GM21786 (cell line): ENCODE data around the gene VEGFD.
"Not testable (repeated sequence)": the region's sequence is repeated elsewhere in the genome, so short reads cannot be mapped to it uniquely, and the experiment has no call there.

ENCODE experiments used
- ATAC-seq: cut with Tn5 transposase; IDR thresholded peaks from one replicate; pipeline ENCODE4 v1.9.1; 2021; ENCODE audit not compliant: unreplicated experiment

Gene VEGFD

GRCh38 chrX:15314472-15314871 lies 69.7 kb downstream of the VEGFD start:
- ATAC-seq, result no peak

DNA sequence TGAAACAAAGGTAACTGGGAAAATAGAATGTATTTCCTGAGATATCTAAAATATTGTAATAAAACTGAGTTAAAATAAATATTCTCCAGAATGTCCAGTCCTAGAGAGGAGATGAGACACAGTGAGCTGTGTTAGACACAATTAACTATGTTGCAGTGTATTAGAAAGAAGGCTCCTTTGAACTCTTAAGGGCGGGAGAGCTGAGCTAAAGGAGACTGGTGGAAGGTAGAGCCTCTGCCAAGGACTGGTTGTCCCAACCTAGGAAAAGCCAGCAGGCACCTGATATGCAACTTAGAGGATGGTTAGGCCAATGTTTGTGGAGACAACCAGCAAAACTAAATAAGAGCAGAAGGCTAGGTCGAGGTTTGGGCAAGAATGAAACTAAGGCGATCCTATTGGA lies 73.1 kb downstream of the VEGFD start:
- ATAC-seq, result no peak

DNA sequence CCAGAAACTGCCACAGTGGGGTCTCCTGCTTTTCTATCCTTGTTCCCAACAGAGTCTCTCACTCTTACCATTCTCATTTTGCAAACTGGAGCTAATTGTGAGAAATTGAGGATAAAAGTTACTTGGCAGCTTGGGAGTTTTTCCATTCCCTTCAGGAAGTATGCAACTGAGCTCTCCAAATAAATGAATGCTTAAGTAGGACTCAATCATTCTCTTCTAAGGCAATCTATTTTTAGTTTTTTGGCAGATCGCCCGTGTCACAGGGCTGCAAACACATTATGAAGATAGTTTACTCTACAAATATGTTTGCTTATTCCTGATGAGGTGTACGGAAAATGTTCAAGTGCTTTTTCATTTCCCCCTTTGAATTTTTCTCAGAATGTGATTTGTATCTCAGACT lies 74.1 kb downstream of the VEGFD start:
- no peak for ATAC-seq

- ATAC-seq, result not testable (repeated sequence)
These were observed 78.3 kb downstream of the VEGFD start for GRCh38 chrX:15305899-15306298.

- peak; percentile 62 for ATAC-seq
These were observed 82.3 kb downstream of the VEGFD start for GRCh38 chrX:15301924-15302323.

GRCh38 chrX:15299941-15300851 lies 84.0 kb downstream of the VEGFD start:
- ATAC-seq, result no peak

GRCh38 chrX:15298780-15299179 lies 85.4 kb downstream of the VEGFD start:
- ATAC-seq, result no peak

DNA sequence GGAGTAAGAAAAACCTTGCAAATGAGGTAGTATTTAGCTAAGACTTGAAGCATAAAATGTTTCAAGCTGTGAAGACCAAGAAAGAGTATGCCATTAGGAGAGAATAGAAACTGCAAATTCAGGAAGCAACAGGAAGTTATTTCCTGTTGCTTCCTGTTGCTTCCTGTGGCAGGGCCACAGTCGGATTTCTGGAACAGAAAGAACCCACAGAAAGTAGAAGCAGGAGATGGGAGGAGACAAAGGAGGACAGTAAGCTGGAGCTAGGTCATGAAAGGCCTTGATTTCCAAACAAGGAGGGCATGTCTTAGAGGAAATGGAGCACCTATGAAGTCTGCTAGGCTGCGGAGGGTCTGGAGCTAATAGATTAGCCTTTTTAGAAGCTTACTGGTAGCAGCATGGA lies 86.0 kb downstream of the VEGFD start:
- ATAC-seq, result no peak
